ENCODE data around the gene VSTM4.

Gene VSTM4

GRCh38 chr10:49115015-49115795 is at the start of gene VSTM4:
Gene VSTM4, minus strand, starts transcription at chr10:49115522. Its CDS starts 37 bp downstream, at chr10:49115485.
- peaks cover 17% of the 10 kb centered on the region for H3K4me1 ChIP-seq (ENCODE audit: insufficient read depth, low read length)
- no peaks in the 10 kb centered on the region for H3K36me3 ChIP-seq (ENCODE audit: insufficient read depth, low read length)
- no peaks in the 10 kb centered on the region for H3K9me3 ChIP-seq (ENCODE audit: low read length)
- peak within 1 kb of the TSS; percentile 72 for H2AFZ ChIP-seq (ENCODE audit: low read depth, low read length)
- peak within 1 kb of the TSS; percentile 64 for H3K4me3 ChIP-seq (ENCODE audit: low read length)
- H3K27me3 ChIP-seq (ENCODE audit: insufficient read depth, low read length): peaks cover 3% of the 10 kb centered on the region

GRCh38 chr10:49164559-49165188 is 49.4 kb upstream of the VSTM4 start:
- Histone ChIP-seq H3K27me3 (ENCODE audit: insufficient read depth, low read length) (no peaks in the 10 kb centered on the region), H3K4me3 (ENCODE audit: low read length) (no peak overlapping the region), H3K9me3 (ENCODE audit: low read length) (no peaks in the 10 kb centered on the region), H3K4me1 (ENCODE audit: insufficient read depth, low read length) (no peaks in the 10 kb centered on the region), H3K36me3 (ENCODE audit: insufficient read depth, low read length) (no peaks in the 10 kb centered on the region), H2AFZ (ENCODE audit: low read depth, low read length) (no peak overlapping the region)

DNA sequence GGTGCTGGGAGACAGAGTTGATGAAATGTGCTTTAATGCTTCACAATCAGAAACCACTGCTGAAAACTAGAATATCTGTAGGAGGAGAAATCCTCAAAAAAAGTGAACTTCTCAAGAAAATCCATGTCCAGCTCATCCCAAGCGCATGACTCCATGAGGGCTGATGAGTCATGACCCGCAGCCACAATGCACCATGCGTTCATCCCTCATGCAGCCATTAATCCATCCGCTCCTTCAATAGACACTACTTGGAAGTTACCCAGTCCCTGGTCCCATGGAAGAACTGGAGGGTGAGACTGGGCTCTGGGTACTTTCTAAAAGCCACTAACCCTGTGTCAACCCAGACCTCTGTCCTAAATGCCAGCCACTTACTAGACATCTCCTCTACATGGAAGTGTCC is 48.4 kb upstream of the VSTM4 start:
- Histone ChIP-seq H3K4me3 (ENCODE audit: low read length) (no peak overlapping the region), H3K9me3 (ENCODE audit: low read length) (no peaks in the 10 kb centered on the region), H2AFZ (ENCODE audit: low read depth, low read length) (no peak overlapping the region), H3K4me1 (ENCODE audit: insufficient read depth, low read length) (no peaks in the 10 kb centered on the region), H3K36me3 (ENCODE audit: insufficient read depth, low read length) (no peaks in the 10 kb centered on the region), H3K27me3 (ENCODE audit: insufficient read depth, low read length) (no peaks in the 10 kb centered on the region)

DNA sequence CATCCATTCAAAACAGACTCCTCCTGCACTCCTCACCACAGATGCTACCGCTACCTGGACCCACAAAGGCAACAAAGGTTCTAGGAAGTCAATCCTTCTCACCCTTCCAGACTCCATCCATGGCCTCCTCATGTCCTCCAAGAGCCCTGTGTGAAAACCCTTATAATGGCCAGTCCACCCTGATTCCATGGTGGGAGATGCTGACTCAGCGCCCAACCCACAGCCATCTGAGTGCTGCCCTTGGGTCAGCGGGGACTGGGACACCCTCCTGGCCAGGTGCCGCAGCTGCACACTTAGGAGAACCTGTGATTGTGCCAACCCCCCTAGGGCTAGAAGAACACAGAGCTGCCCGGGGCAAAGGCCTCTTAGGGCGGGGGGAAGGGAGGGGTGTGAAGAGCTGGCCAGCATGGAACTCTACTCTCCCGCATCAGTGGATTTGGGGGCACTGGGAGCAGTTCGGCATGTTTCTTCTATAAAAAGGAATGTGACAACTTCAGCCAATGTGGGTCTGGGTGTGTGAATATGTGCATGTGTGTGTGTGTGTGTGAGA is 47.5 kb upstream of the VSTM4 start:
- H3K36me3 ChIP-seq (ENCODE audit: insufficient read depth, low read length): no peaks in the 10 kb centered on the region
- H3K4me3 ChIP-seq (ENCODE audit: low read length): no peak overlapping the region
- no peaks in the 10 kb centered on the region for H3K27me3 ChIP-seq (ENCODE audit: insufficient read depth, low read length)
- no peak overlapping the region for H2AFZ ChIP-seq (ENCODE audit: low read depth, low read length)
- H3K9me3 ChIP-seq (ENCODE audit: low read length): no peaks in the 10 kb centered on the region
- H3K4me1 ChIP-seq (ENCODE audit: insufficient read depth, low read length): no peaks in the 10 kb centered on the region

DNA sequence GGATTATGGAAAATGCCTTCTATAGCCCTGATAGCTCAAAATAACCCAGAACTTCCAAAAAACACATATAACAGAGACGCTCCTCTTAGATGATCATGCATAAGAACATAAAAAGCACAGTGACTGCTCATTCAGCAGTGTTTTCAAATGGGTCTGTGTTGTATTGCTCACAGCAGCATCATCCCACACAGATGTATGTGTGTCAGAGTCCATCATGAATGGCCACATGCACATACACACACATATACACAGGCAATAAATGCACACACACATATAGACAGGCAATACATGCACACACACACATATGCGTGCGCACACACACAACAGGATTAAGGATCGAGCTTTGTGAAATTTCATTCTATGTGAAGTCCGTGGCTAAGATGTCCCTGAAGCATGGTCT is 46.7 kb upstream of the VSTM4 start:
- Histone ChIP-seq H3K4me3 (ENCODE audit: low read length) (no peak overlapping the region), H3K27me3 (ENCODE audit: insufficient read depth, low read length) (no peaks in the 10 kb centered on the region), H2AFZ (ENCODE audit: low read depth, low read length) (no peak overlapping the region), H3K9me3 (ENCODE audit: low read length) (no peaks in the 10 kb centered on the region), H3K36me3 (ENCODE audit: insufficient read depth, low read length) (no peaks in the 10 kb centered on the region), H3K4me1 (ENCODE audit: insufficient read depth, low read length) (no peaks in the 10 kb centered on the region)

DNA sequence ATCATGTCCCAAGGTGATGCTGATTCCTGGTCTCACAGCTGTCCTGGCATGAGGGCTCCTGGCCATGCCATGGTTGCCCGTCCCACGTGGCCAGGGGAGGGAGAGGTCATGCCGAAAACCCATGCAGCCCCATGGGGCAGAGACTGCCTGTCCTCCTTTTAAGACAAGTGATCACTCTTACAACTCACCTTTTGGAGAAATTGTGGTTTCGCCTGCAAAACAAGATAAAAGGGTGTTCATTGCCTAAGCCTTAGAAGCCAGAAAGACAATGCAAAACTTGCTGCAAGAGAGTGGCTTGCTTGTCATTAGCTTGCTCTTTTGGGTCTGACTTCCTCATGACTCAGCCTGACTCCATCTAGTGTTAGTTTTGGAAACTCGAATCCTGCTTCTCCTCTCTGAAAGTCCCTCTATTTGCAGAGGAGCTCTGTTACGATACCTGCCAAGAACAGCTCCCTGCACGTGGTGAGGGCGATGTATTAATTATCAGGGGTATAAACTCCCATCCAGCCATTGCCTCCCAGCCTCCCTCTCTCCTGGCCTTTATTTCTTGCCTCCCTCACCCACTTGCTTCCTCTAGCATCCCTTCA is 46.2 kb upstream of the VSTM4 start:
- H3K27me3 ChIP-seq (ENCODE audit: insufficient read depth, low read length): no peaks in the 10 kb centered on the region

GRCh38 chr10:49160814-49161213 is 45.5 kb upstream of the VSTM4 start:
- H3K36me3 ChIP-seq (ENCODE audit: insufficient read depth, low read length): no peaks in the 10 kb centered on the region
- H3K4me1 ChIP-seq (ENCODE audit: insufficient read depth, low read length): no peaks in the 10 kb centered on the region
- H2AFZ ChIP-seq (ENCODE audit: low read depth, low read length): no peak overlapping the region
- H3K4me3 ChIP-seq (ENCODE audit: low read length): no peak overlapping the region
- H3K27me3 ChIP-seq (ENCODE audit: insufficient read depth, low read length): no peaks in the 10 kb centered on the region
- H3K9me3 ChIP-seq (ENCODE audit: low read length): no peaks in the 10 kb centered on the region

More for the DNA sequence above, 46.2 kb upstream of the VSTM4 start:
- no peaks in the 10 kb centered on the region for H3K9me3 ChIP-seq (ENCODE audit: low read length)
- no peaks in the 10 kb centered on the region for H3K4me1 ChIP-seq (ENCODE audit: insufficient read depth, low read length)
- H3K36me3 ChIP-seq (ENCODE audit: insufficient read depth, low read length): no peaks in the 10 kb centered on the region
- no peak overlapping the region for H2AFZ ChIP-seq (ENCODE audit: low read depth, low read length)
- H3K4me3 ChIP-seq (ENCODE audit: low read length): no peak overlapping the region

DNA sequence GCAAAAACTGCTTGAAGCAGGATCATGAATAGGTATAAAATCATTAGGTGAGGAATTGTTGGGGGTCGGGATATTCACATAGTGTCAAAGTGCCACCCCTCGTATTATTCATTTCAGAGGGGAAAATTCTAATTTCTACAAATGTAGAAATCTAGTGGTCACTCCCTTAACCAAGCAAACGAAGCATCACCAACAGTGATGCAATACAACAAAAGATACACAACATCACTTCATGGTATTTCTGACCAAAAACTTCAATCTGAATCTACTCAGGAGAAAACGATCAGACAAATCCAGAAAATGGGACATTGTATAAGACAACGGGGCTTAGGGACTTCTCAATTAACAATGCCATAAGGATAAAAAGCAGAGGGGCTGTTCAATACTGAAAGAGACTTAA is 44.8 kb upstream of the VSTM4 start:
- Histone ChIP-seq H3K4me3 (ENCODE audit: low read length) (no peak overlapping the region), H3K4me1 (ENCODE audit: insufficient read depth, low read length) (no peaks in the 10 kb centered on the region), H3K9me3 (ENCODE audit: low read length) (no peaks in the 10 kb centered on the region)

DNA sequence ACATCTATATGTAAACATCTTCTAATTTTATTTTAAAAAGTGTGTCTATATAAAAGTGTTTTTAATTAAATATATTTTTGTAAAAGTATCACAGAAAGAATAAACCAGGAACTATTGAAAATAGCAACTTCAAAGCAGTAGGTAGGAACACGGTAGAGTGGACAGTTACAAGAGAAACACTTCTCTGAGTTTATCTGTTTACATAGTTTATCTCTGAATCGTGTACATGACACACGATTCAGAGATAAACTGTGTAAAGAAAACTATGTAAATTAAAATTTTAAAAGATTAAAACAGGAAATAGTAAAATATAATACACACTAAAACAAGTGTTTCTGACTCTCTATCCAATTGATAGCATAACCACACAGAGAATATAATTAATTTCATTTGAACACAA is 43.6 kb upstream of the VSTM4 start:
- H3K36me3 ChIP-seq (ENCODE audit: insufficient read depth, low read length): no peaks in the 10 kb centered on the region
- H2AFZ ChIP-seq (ENCODE audit: low read depth, low read length): no peak overlapping the region
- no peaks in the 10 kb centered on the region for H3K4me1 ChIP-seq (ENCODE audit: insufficient read depth, low read length)
- H3K9me3 ChIP-seq (ENCODE audit: low read length): no peaks in the 10 kb centered on the region
- H3K4me3 ChIP-seq (ENCODE audit: low read length): no peak overlapping the region
- H3K27me3 ChIP-seq (ENCODE audit: insufficient read depth, low read length): no peaks in the 10 kb centered on the region

More for the DNA sequence above, 44.8 kb upstream of the VSTM4 start:
- no peak overlapping the region for H2AFZ ChIP-seq (ENCODE audit: low read depth, low read length)
- no peaks in the 10 kb centered on the region for H3K36me3 ChIP-seq (ENCODE audit: insufficient read depth, low read length)
- no peaks in the 10 kb centered on the region for H3K27me3 ChIP-seq (ENCODE audit: insufficient read depth, low read length)

DNA sequence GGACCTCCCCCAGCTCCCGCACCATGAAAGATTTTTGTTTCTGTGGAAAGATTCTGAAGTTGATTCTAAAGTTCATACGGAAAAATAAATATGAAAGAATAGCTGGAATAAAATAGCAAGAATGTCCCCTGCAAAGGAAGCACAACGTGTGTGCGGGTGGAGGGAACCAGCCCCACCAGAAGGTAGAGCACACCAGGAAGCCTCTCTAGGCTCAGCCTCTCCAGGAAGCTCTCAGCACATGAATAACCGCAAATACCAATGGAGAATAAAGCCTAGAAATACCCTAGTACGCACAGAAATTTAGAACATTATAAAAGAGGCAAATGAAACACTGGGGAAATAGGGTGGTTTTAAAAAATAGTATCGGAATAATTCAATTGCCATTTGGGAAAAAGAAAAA is 43.1 kb upstream of the VSTM4 start:
- Histone ChIP-seq H3K4me3 (ENCODE audit: low read length) (no peak overlapping the region), H3K9me3 (ENCODE audit: low read length) (no peaks in the 10 kb centered on the region), H3K27me3 (ENCODE audit: insufficient read depth, low read length) (peaks cover under 1% of the 10 kb centered on the region), H2AFZ (ENCODE audit: low read depth, low read length) (no peak overlapping the region), H3K4me1 (ENCODE audit: insufficient read depth, low read length) (no peaks in the 10 kb centered on the region), H3K36me3 (ENCODE audit: insufficient read depth, low read length) (no peaks in the 10 kb centered on the region)

DNA sequence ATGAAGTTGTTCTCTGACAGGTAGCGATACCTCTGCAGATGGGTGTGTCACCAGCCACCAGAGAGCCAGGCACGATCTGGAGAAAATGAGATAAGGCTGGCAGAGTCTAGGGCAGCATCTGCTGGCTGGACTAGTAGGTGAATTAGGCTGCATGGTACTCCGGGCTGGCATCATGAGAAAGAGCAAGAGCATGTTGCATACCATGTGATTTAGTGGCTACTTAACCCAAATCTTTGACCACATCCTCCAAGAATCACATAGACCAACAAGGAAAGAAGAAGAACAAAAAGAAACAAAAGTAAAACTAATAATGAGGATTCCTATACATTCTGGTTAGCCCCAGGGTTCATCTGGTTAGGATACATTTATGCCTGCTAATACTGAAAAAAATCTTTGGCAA is 41.9 kb upstream of the VSTM4 start:
- peaks cover 5% of the 10 kb centered on the region for H3K27me3 ChIP-seq (ENCODE audit: insufficient read depth, low read length)
- no peaks in the 10 kb centered on the region for H3K36me3 ChIP-seq (ENCODE audit: insufficient read depth, low read length)
- H3K9me3 ChIP-seq (ENCODE audit: low read length): no peaks in the 10 kb centered on the region
- no peaks in the 10 kb centered on the region for H3K4me1 ChIP-seq (ENCODE audit: insufficient read depth, low read length)
- no peak overlapping the region for H3K4me3 ChIP-seq (ENCODE audit: low read length)
- no peak overlapping the region for H2AFZ ChIP-seq (ENCODE audit: low read depth, low read length)

GRCh38 chr10:49154641-49155040 is 39.3 kb upstream of the VSTM4 start:
- Histone ChIP-seq H3K4me1 (ENCODE audit: insufficient read depth, low read length) (no peaks in the 10 kb centered on the region), H3K36me3 (ENCODE audit: insufficient read depth, low read length) (no peaks in the 10 kb centered on the region), H3K4me3 (ENCODE audit: low read length) (no peak overlapping the region), H3K9me3 (ENCODE audit: low read length) (no peaks in the 10 kb centered on the region), H2AFZ (ENCODE audit: low read depth, low read length) (no peak overlapping the region), H3K27me3 (ENCODE audit: insufficient read depth, low read length) (peaks cover 5% of the 10 kb centered on the region)

GRCh38 chr10:49153971-49154370 is 38.6 kb upstream of the VSTM4 start:
- no peak overlapping the region for H3K4me3 ChIP-seq (ENCODE audit: low read length)
- no peak overlapping the region for H2AFZ ChIP-seq (ENCODE audit: low read depth, low read length)

More at GRCh38 chr10:49153971-49154370, 38.6 kb upstream of the VSTM4 start:
- H3K9me3 ChIP-seq (ENCODE audit: low read length): no peaks in the 10 kb centered on the region
- H3K27me3 ChIP-seq (ENCODE audit: insufficient read depth, low read length): peaks cover 5% of the 10 kb centered on the region
- H3K36me3 ChIP-seq (ENCODE audit: insufficient read depth, low read length): no peaks in the 10 kb centered on the region
- no peaks in the 10 kb centered on the region for H3K4me1 ChIP-seq (ENCODE audit: insufficient read depth, low read length)
